AG04450 (cell line): ENCODE data around the gene NEMP2. TPM values are rescaled to one million over a fixed set of nuclear protein-coding genes. Genes with fewer than 3 reads are reported as not detected.

Experiments used
- CTCF ChIA-PET: fragments of 300-600, 350-600 bp; formaldehyde crosslinking; extraction: SDS; loops from one replicate; lab custom pipeline; 2022; ENCODE audit warnings: antibody characterized with exemption, inconsistent platforms; lab: Charles Lee
- POLR2A ChIA-PET: fragments of 350-600 bp; formaldehyde crosslinking; extraction: SDS; loops from one replicate; lab custom pipeline; 2021; ENCODE audit warnings: antibody characterized with exemption, inconsistent platforms; lab: Yijun Ruan, JAX
- DNase-seq: peaks from one replicate; pipeline ENCODE4 v3.0.0-alpha.2; 2011; ENCODE audit warnings: low read depth, low spot score
- H3K27ac ChIP-seq: one replicate; pipeline ENCODE4 v1.5.1; 2012; ENCODE audit warnings: low read depth, low read length, control low read depth
- H3K27me3 ChIP-seq: one replicate; pipeline ENCODE4 v1.6.0; 2012; ENCODE audit warnings: low read length; ENCODE audit not compliant: control insufficient read depth, insufficient read depth
- H3K4me3 ChIP-seq: 2 replicates; pipeline ENCODE4 v1.5.1; 2011; ENCODE audit warnings: mild to moderate bottlenecking, low read depth, low read length, control low read depth
- H3K9me3 ChIP-seq: 2 replicates; pipeline ENCODE4 v1.5.1; 2012; ENCODE audit warnings: low read length; ENCODE audit not compliant: control insufficient read depth, insufficient read depth
- polyA plus RNA-seq: library from polyadenylated mRNA; depleted of rRNA; stranded (reverse); fragments of >200 nt; gene quantifications from 2 replicates; pipeline ENCODE4 v1.2.3, GENCODE V29; 2011
- TF ChIP-seq, protein P1 (sequence below): IDR thresholded peaks from 2 replicates; pipeline ENCODE4 v1.5.1; 2011; ENCODE audit warnings: low read depth, low read length, control low read depth, inconsistent platforms

Gene NEMP2
- polyA plus RNA-seq, 1 experiment = 7.3 TPM

DNA sequence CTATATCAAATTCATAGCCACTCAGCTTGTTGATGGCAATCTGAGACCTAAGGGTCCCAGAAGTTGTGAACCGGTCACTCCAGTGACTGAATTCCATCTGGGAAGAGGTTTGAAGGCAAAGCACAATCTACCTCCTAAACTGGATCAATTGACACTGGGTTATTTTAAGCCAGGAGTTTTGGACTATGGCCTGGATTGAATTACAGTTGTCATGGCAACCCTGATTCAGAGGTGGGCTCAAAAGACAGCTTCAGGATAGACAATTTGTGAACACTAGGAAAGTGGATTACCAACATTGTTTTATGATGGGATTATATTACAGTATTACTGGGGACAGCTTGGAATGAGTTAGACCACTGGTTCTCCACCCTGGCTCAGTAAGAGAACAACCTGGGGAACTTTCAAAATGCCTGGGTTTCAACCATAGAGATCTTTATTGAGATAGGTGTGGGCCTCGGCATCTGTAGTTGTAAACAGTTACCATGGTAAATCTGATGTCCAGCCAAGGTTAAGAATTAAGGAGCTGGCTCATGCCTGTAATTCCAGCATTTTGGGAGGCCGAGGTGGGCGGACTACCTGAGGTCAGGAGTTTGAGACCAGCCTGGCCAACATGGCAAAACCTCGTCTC lies 67.6 kb downstream of the NEMP2 start:
- DNase-seq = no peak
- Histone ChIP-seq H3K4me3 (no peak overlapping the region), H3K27ac (no peak overlapping the region), H3K9me3 (peaks cover 5% of the 10 kb centered on the region), H3K27me3 (no peaks in the 10 kb centered on the region)
- POLR2A ChIA-PET = interaction anchor here (0.9 kb wide), 1 partner anchor 107 kb away, joined by 3 read pairs; no protein-coding TSS in a partner anchor
- CTCF ChIA-PET = no interaction called here
- TF ChIP-seq, protein P1, sequence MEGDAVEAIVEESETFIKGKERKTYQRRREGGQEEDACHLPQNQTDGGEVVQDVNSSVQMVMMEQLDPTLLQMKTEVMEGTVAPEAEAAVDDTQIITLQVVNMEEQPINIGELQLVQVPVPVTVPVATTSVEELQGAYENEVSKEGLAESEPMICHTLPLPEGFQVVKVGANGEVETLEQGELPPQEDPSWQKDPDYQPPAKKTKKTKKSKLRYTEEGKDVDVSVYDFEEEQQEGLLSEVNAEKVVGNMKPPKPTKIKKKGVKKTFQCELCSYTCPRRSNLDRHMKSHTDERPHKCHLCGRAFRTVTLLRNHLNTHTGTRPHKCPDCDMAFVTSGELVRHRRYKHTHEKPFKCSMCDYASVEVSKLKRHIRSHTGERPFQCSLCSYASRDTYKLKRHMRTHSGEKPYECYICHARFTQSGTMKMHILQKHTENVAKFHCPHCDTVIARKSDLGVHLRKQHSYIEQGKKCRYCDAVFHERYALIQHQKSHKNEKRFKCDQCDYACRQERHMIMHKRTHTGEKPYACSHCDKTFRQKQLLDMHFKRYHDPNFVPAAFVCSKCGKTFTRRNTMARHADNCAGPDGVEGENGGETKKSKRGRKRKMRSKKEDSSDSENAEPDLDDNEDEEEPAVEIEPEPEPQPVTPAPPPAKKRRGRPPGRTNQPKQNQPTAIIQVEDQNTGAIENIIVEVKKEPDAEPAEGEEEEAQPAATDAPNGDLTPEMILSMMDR = no peak

DNA sequence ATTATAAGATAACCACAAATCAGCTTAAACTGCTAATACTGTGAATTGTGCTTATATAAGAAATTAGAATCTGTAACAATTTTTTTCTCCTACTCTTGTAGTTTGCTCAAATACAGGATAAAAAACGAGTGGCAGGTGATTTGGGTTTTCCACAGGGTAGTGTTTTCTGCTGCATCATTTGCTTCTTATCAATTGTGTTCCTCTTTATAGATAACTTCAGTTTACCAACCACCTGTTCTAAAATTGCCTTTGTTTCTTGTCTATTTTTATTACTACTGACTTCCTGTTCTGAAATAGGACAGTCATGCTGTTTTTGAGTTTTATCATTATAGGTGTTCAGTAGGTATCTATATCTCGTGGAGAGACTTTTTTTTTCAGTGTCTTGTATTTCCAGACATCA lies 69.5 kb downstream of the NEMP2 start:
- Histone ChIP-seq H3K4me3 (no peak overlapping the region), H3K27ac (no peak overlapping the region), H3K9me3 (no peaks in the 10 kb centered on the region), H3K27me3 (no peaks in the 10 kb centered on the region)
- ChIA-PET CTCF (no interaction called here), POLR2A (no interaction called here)
- TF ChIP-seq, protein P1 = no peak
- DNase-seq = no peak

DNA sequence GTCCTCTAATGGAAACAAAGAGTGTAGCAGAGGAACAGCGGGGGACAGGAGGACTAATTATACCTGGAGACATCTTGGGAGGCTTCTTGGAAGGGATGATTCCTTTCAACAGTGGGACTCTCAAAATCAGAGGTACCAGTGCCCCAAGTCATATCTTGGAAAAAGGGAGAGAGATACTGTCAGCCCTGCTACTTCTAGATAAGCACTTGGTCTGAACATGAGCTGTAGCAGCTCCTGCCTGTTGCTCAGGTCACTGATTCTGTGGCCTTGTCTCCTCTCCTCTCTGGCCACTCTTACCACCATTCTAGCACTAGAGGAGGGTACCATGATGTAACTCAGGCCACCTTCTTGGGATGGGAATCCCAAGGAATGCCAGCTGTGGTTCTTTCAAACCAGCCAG lies 71.9 kb downstream of the NEMP2 start:
- TF ChIP-seq, protein P1 = no peak
- CTCF ChIA-PET = no interaction called here
- no peaks in the 10 kb centered on the region for H3K9me3 ChIP-seq

DNA sequence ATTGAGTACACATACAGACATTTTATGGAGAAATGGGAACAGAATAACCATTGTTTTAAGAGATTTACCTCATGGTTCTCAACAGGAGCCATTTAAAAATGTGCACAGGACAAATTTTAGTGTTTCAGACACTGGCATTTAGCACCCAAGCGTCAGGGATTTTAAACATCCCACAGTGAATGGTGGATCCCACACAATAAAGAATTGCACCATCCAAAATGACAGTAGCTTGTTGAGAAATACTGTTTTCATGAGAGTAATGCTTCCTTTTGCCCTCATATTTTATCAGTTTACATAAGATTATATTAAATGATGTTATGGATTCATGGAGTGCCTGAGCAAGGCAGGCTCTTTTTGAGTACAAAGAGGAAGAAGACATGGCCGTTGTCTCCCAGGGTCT lies 72.3 kb downstream of the NEMP2 start:
- Histone ChIP-seq H3K27me3 (no peaks in the 10 kb centered on the region), H3K9me3 (no peaks in the 10 kb centered on the region), H3K4me3 (no peak overlapping the region), H3K27ac (no peak overlapping the region)
- TF ChIP-seq, protein P1 = no peak
- POLR2A ChIA-PET = no interaction called here
- CTCF ChIA-PET = no interaction called here
- no peak for DNase-seq

More for the DNA sequence above, 71.9 kb downstream of the NEMP2 start:
- no peak overlapping the region for H3K27ac ChIP-seq
- POLR2A ChIA-PET = no interaction called here
- H3K27me3 ChIP-seq = no peaks in the 10 kb centered on the region
- no peak for DNase-seq
- H3K4me3 ChIP-seq = no peak overlapping the region

DNA sequence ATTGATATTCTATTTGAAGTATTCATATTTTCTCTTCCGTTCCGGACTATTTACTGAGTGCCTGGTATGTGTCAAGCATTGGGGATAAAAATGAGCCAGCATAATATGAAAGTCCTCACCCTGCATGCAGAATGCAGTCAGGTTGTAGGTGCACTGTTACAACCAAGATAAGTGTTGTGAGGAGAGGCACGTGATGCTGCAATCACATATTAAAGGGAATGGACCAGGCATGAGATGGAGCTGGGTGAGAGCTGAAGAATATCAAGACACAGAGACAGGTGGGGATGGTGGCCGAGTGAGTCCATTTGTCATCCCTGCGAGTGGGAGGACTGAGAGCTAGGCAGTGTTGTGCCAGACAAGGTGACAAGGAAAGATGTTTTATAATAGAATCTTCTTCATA lies 74.0 kb downstream of the NEMP2 start:
- Histone ChIP-seq H3K27me3 (no peaks in the 10 kb centered on the region), H3K4me3 (no peak overlapping the region), H3K9me3 (no peaks in the 10 kb centered on the region), H3K27ac (no peak overlapping the region)
- TF ChIP-seq, protein P1 = no peak
- ChIA-PET POLR2A (no interaction called here), CTCF (no interaction called here)
- no peak for DNase-seq
